GM23248 (cell line): ENCODE measurements around the gene CCDC81.

Experiments
- EZH2 ChIP-seq: fragments of 200-600 bp; sonication (generic); IDR thresholded peaks from 2 replicates; pipeline ENCODE4 v1.6.1; 2018; ENCODE audit warnings: antibody characterized with exemption, mild to moderate bottlenecking; ENCODE audit not compliant: insufficient read depth, poor library complexity, severe bottlenecking
- EZH2phosphoT487 ChIP-seq: fragments of 200-600 bp; sonication (generic); IDR thresholded peaks from 2 replicates; pipeline ENCODE4 v1.6.1; 2018; ENCODE audit warnings: antibody characterized with exemption, moderate library complexity, mild to moderate bottlenecking, low read depth; ENCODE audit not compliant: insufficient read depth

DNA sequence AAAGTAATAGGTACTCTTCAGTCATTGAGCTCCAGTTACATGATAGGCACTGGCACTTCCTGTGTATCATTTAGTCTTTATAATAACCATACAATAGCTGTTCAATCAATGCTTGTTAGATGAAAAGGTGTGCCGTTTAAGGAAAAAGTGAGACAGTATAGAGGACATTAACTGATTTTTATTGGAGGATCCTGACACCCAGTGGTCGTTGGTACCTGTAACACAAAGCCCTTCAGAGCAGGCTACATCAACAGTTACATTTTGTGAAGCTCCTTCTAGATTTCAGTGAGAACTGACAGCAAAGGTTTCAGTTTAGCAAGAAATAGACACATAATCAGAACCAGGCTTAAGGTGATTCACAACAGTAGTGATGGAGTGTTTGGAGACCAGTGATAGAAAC lies 44.2 kb downstream of the CCDC81 start:
- no peak for TF ChIP-seq EZH2
- TF ChIP-seq EZH2phosphoT487: no peak
